ENCODE measurements around the gene SYNCRIP.
A peak's percentile ranks its signal among the peaks of the same experiment; 100 is the strongest.

SYNCRIP gene

DNA sequence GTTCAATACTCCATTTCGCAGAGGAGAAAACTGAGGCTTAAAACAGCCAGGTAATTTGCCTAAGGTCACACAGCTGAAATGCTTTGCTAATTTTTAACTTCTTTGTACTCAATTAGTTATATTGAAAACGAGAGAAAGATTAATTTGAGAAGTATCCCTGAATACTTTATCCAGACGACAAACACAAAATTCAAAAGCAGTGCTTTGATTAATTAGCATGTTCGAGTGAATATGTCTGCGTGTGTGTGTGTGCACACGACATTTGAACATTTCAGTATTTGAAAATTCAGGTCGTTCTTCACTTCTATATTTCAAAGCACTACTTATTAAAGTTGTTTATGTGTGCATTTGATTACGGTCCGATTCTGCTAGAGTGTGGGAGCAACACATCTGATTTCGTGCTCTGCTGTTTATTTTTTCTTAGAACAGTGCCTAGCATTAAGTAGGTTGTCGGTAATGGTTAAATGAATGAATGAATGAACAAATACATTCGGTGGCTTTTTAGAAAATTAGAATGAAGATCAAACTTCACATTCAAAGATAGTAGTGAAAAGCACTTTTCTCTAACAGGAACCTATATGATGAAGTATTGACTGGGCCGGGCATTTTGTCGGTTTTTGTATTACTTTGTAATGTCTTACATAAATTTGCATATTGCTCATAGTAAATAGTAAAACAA, 36.9 kb upstream of the SYNCRIP start:
- peak overlapping the region; percentile 90 for H2AFZ ChIP-seq (ENCODE audit: insufficient read depth, low read length, poor library complexity)
- DNase-seq: no peak
- H3K79me1 ChIP-seq (ENCODE audit: low read length): peaks cover 10% of the 10 kb centered on the region
- peak overlapping the region; percentile 81 for H4K8ac ChIP-seq (ENCODE audit: low read depth, low read length)
- peaks cover 0 to 2% of the 10 kb centered on the region in 2 experiments for H3K36me3 ChIP-seq (ENCODE audit: control insufficient read depth in 1 of 2, insufficient read depth in 2 of 2, low read length in 2 of 2)
- peak overlapping the region; percentile 75 for H3K4me3 ChIP-seq (ENCODE audit: low read depth, low read length)
- no peak overlapping the region for H3K23ac ChIP-seq (ENCODE audit: low read length)
- H3K9ac ChIP-seq (ENCODE audit: low read length): peak overlapping the region; percentile 75
- peaks cover 0 to 5% of the 10 kb centered on the region in 2 experiments for H3K4me1 ChIP-seq (ENCODE audit: control insufficient read depth in 1 of 2, insufficient read depth in 2 of 2, low read length in 2 of 2)
- H3K27me3 ChIP-seq (ENCODE audit: insufficient read depth, low read length): no peaks in the 10 kb centered on the region
- WGBS (ENCODE audit: extremely low coverage, insufficient coverage, insufficient read length): no CpG with 5 or more reads among the region's 14 CpGs
- H2BK12ac ChIP-seq (ENCODE audit: low read length): no peak overlapping the region
- peak overlapping the region; percentile 93 for H3K27ac ChIP-seq (ENCODE audit: low read depth, low read length)
- no peak overlapping the region for H2BK120ac ChIP-seq (ENCODE audit: insufficient read depth, low read length, poor library complexity)
- H2BK5ac ChIP-seq (ENCODE audit: low read depth, low read length, poor library complexity): no peak overlapping the region
- H3K79me2 ChIP-seq (ENCODE audit: control insufficient read depth, insufficient read depth, low read length, poor library complexity): peaks cover 11% of the 10 kb centered on the region
- H4K12ac ChIP-seq (ENCODE audit: low read depth, low read length): no peak overlapping the region
- H3K14ac ChIP-seq (ENCODE audit: low read length): peak overlapping the region; percentile 76
- H3K18ac ChIP-seq (ENCODE audit: low read length): peak overlapping the region; percentile 78
- H3K9me3 ChIP-seq (ENCODE audit: insufficient read depth, low read depth, low read length): no peaks in the 10 kb centered on the region
- H4K91ac ChIP-seq (ENCODE audit: low read depth, low read length): peak overlapping the region; percentile 94
- peak overlapping the region; percentile 82 for H3K4me2 ChIP-seq (ENCODE audit: low read length)
- no peak overlapping the region for H3K4ac ChIP-seq (ENCODE audit: low read depth, low read length)
- no peak overlapping the region for H2AK5ac ChIP-seq (ENCODE audit: low read length)

DNA sequence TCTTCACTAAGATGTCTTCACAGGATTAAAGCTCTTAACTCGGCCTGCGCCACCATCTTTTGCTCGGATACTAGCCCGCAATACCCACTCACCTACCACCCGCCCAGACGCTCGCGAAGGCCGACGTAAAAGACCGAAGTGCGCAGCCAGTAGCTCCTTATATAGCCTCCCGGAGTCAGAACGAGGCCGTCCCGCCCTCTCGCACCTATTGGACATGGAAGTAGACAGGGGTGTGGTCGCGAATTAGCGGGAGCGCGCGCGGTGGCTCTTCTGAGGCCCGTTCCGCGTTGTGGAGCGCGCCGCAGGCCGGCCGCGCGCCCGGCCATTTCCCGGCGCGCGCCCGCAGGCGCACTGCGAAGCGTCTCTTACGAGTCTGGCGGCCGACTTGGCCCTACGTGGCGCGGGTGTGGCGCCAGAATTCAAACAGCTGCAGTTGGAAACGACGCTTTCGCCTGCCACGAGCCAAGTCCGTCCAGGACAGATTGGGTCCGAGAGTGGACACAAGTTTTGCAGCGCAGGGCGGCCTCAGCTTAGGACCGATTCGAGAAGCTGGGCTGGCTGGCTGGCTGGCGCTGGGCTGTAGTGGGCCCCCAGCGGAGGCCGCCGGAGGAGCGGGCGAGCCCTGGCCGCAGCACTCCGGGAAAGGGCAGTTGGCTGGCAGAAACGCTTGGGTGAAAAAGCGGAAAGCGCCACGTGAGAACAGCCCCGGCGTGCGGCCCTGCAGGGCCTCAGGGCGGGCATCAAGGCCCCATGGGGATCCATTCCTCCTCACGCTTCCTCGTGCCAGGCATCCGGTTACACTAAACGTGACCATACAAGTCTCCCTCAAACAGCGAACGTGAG, 36.1 kb upstream of the SYNCRIP start:
- no CpG with 5 or more reads among the region's 82 CpGs for WGBS (ENCODE audit: extremely low coverage, insufficient coverage, insufficient read length)
- Histone ChIP-seq H3K79me2 (ENCODE audit: control insufficient read depth, insufficient read depth, low read length, poor library complexity) (peaks cover 11% of the 10 kb centered on the region), H3K4me3 (ENCODE audit: low read depth, low read length) (peak overlapping the region; percentile 97), H3K18ac (ENCODE audit: low read length) (peak overlapping the region; percentile 78), H3K27me3 (ENCODE audit: insufficient read depth, low read length) (no peaks in the 10 kb centered on the region), H4K91ac (ENCODE audit: low read depth, low read length) (peak overlapping the region; percentile 94), H4K12ac (ENCODE audit: low read depth, low read length) (peak overlapping the region; percentile 89), H2AFZ (ENCODE audit: insufficient read depth, low read length, poor library complexity) (peak overlapping the region; percentile 90), H2BK5ac (ENCODE audit: low read depth, low read length, poor library complexity) (peak overlapping the region; percentile 94), H4K8ac (ENCODE audit: low read depth, low read length) (peak overlapping the region; percentile 81), H3K4me1 (ENCODE audit: control insufficient read depth in 1 of 2, insufficient read depth in 2 of 2, low read length in 2 of 2) (peaks cover 0 to 5% of the 10 kb centered on the region in 2 experiments), H2BK12ac (ENCODE audit: low read length) (no peak overlapping the region), H2BK120ac (ENCODE audit: insufficient read depth, low read length, poor library complexity) (peak overlapping the region; percentile 70), H3K4me2 (ENCODE audit: low read length) (peak overlapping the region; percentile 82), H3K79me1 (ENCODE audit: low read length) (peaks cover 10% of the 10 kb centered on the region), H3K36me3 (ENCODE audit: control insufficient read depth in 1 of 2, insufficient read depth in 2 of 2, low read length in 2 of 2) (peaks cover 0 to 2% of the 10 kb centered on the region in 2 experiments), H2AK5ac (ENCODE audit: low read length) (peak overlapping the region; percentile 30), H3K23ac (ENCODE audit: low read length) (no peak overlapping the region), H3K4ac (ENCODE audit: low read depth, low read length) (peak overlapping the region; percentile 97), H3K27ac (ENCODE audit: low read depth, low read length) (peak overlapping the region; percentile 93), H3K9me3 (ENCODE audit: insufficient read depth, low read depth, low read length) (no peaks in the 10 kb centered on the region), H3K14ac (ENCODE audit: low read length) (peak overlapping the region; percentile 76), H3K9ac (ENCODE audit: low read length) (peak overlapping the region; percentile 98)
- peak; percentile 99 for DNase-seq

DNA sequence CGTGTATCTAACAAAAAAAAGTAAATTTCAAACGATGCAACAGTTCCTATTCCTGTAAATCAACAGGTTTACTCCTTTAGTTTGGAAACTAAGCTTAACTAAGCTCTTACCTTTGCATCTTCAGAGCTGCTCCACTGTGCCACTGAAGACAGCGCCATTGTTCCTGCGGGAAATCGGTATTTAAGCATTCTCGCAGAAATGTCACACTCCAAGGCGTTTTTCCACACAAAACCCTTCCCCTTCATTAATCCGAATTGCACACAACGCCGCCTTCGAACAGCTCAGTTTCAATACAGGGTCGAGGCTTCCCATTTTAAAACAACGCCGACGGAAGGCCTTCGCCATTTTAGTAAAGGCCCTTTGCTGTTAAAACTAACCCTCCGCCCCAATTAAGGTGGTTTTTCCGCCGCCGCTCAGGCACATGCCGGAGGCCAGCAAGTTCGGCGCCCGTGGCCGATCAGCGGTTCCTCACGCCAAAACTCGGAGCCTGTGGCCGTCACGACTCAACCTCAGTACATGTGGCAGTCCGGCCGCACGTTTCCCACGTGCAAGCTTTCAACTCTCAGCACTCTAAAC, 35.4 kb upstream of the SYNCRIP start:
- Histone ChIP-seq H2AK5ac (ENCODE audit: low read length) (peak overlapping the region; percentile 5), H3K27ac (ENCODE audit: low read depth, low read length) (peak overlapping the region; percentile 40), H2AFZ (ENCODE audit: insufficient read depth, low read length, poor library complexity) (no peak overlapping the region), H3K79me2 (ENCODE audit: control insufficient read depth, insufficient read depth, low read length, poor library complexity) (peaks cover 11% of the 10 kb centered on the region), H4K91ac (ENCODE audit: low read depth, low read length) (peak overlapping the region; percentile 75), H3K9ac (ENCODE audit: low read length) (peak overlapping the region; percentile 98), H3K23ac (ENCODE audit: low read length) (peak overlapping the region; percentile 33), H3K9me3 (ENCODE audit: insufficient read depth, low read depth, low read length) (no peaks in the 10 kb centered on the region), H3K4me1 (ENCODE audit: control insufficient read depth in 1 of 2, insufficient read depth in 2 of 2, low read length in 2 of 2) (peaks cover 0 to 5% of the 10 kb centered on the region in 2 experiments), H3K18ac (ENCODE audit: low read length) (peak overlapping the region; percentile 51), H4K12ac (ENCODE audit: low read depth, low read length) (peak overlapping the region; percentile 19), H2BK12ac (ENCODE audit: low read length) (no peak overlapping the region), H3K36me3 (ENCODE audit: control insufficient read depth in 1 of 2, insufficient read depth in 2 of 2, low read length in 2 of 2) (peaks cover 0 to 2% of the 10 kb centered on the region in 2 experiments), H3K4me2 (ENCODE audit: low read length) (peak overlapping the region; percentile 65), H3K14ac (ENCODE audit: low read length) (peak overlapping the region; percentile 57), H4K8ac (ENCODE audit: low read depth, low read length) (peak overlapping the region; percentile 53), H2BK120ac (ENCODE audit: insufficient read depth, low read length, poor library complexity) (peak overlapping the region; percentile 48), H3K79me1 (ENCODE audit: low read length) (peaks cover 10% of the 10 kb centered on the region), H3K4me3 (ENCODE audit: low read depth, low read length) (peak overlapping the region; percentile 97), H3K27me3 (ENCODE audit: insufficient read depth, low read length) (no peaks in the 10 kb centered on the region), H2BK5ac (ENCODE audit: low read depth, low read length, poor library complexity) (peak overlapping the region; percentile 34), H3K4ac (ENCODE audit: low read depth, low read length) (peak overlapping the region; percentile 97)
- DNase-seq: no peak
- WGBS (ENCODE audit: extremely low coverage, insufficient coverage, insufficient read length): no CpG with 5 or more reads among the region's 34 CpGs

- WGBS (ENCODE audit: extremely low coverage, insufficient coverage, insufficient read length): no CpG with 5 or more reads among the region's 12 CpGs
- Histone ChIP-seq H3K79me2 (ENCODE audit: control insufficient read depth, insufficient read depth, low read length, poor library complexity) (peaks cover 11% of the 10 kb centered on the region), H3K27me3 (ENCODE audit: insufficient read depth, low read length) (no peaks in the 10 kb centered on the region), H2BK120ac (ENCODE audit: insufficient read depth, low read length, poor library complexity) (no peak overlapping the region), H3K9me3 (ENCODE audit: insufficient read depth, low read depth, low read length) (no peaks in the 10 kb centered on the region), H4K12ac (ENCODE audit: low read depth, low read length) (no peak overlapping the region), H3K4me1 (ENCODE audit: control insufficient read depth in 1 of 2, insufficient read depth in 2 of 2, low read length in 2 of 2) (peaks cover 0 to 5% of the 10 kb centered on the region in 2 experiments), H3K4me2 (ENCODE audit: low read length) (peak overlapping the region; percentile 66), H2BK12ac (ENCODE audit: low read length) (no peak overlapping the region), H4K8ac (ENCODE audit: low read depth, low read length) (no peak overlapping the region), H2AK5ac (ENCODE audit: low read length) (no peak overlapping the region), H3K14ac (ENCODE audit: low read length) (no peak overlapping the region), H3K23ac (ENCODE audit: low read length) (no peak overlapping the region), H3K27ac (ENCODE audit: low read depth, low read length) (no peak overlapping the region), H2BK5ac (ENCODE audit: low read depth, low read length, poor library complexity) (no peak overlapping the region), H3K4ac (ENCODE audit: low read depth, low read length) (peak overlapping the region; percentile 84), H3K18ac (ENCODE audit: low read length) (no peak overlapping the region), H2AFZ (ENCODE audit: insufficient read depth, low read length, poor library complexity) (no peak overlapping the region), H4K91ac (ENCODE audit: low read depth, low read length) (no peak overlapping the region), H3K4me3 (ENCODE audit: low read depth, low read length) (no peak overlapping the region), H3K36me3 (ENCODE audit: control insufficient read depth in 1 of 2, insufficient read depth in 2 of 2, low read length in 2 of 2) (peaks cover 2% of the 10 kb centered on the region in 2 experiments), H3K9ac (ENCODE audit: low read length) (peak overlapping the region; percentile 60), H3K79me1 (ENCODE audit: low read length) (peaks cover 10% of the 10 kb centered on the region)
- peak in 1 of 2 donors; percentile 45 for DNase-seq
Measured at GRCh38 chr6:85677234-85677956, 34.7 kb upstream of the SYNCRIP start.

Measured in trophoblast cell (in vitro differentiated cells and primary cell).